GM19438 (cell line): ENCODE measurements around the gene FAM234A.

ENCODE experiments used
- ATAC-seq: cut with Tn5 transposase; IDR thresholded peaks from one replicate; pipeline ENCODE4 v1.9.1; 2021; ENCODE audit warnings: low read depth; ENCODE audit not compliant: unreplicated experiment

Gene FAM234A

GRCh38 chr16:293043-293775 is 58.6 kb downstream of the FAM234A start:
- no peak for ATAC-seq

DNA sequence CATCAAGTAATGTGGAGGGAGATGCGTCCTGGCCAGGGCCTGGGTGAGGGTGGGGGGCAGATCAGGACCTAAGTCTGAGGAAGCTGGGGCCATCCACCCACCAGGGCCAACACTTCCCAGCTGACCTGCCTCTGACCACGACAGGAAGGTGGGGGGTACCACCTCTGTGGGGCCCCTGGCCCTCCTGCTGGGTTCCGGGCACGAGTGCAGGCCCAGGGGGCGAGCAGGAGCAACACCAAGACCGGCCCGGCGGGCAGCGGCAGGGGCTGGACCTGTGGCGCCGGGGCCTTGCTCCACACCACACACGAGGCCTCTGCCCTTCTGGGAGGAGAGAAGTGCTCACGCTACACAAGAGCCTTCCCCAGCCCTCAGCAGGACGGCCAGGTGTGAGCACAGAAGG is 61.7 kb downstream of the FAM234A start:
- no peak for ATAC-seq

GRCh38 chr16:296806-297510 is 62.3 kb downstream of the FAM234A start:
- no peak for ATAC-seq

DNA sequence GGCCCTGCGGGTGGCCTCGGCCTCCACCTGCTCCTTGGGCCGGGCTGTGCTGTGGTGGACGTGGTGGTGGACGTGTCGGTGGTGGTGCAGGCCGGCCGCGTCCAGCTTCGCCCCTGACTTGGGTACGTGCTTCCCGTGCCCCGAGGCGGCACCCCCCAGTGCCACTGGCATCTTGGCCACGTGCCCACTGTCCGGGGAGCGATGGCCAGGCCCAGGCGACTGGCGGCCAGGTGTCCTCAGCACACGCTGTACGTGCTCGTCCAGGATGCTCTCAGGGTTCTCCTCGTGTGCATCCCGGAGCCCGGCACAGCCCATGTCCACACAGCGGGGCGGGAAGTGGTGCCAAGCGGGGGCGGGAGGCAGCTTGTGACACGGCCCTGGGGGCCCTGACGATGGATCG is 63.2 kb downstream of the FAM234A start:
- no peak for ATAC-seq

GRCh38 chr16:301235-301634 is 66.6 kb downstream of the FAM234A start:
- ATAC-seq: no peak

DNA sequence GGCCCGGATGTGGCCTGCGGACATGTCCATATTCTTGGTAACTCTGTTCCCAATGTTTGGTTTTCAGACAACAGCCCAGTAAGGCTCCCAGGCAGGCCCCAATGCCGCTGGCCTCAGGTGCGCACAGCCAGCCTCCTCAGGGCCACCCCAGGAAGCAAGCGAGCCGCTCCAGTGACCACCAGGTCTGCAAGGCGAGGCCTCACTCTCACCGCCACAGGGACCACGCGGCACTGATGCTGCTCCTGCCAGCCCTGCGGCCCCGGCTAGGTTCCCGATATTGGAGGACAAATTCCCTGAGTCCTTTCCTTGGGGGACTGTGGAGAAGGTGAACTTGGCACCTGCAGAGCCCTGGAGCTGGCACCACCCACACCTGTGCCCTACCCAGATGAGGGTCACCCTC is 67.3 kb downstream of the FAM234A start:
- ATAC-seq: no peak

DNA sequence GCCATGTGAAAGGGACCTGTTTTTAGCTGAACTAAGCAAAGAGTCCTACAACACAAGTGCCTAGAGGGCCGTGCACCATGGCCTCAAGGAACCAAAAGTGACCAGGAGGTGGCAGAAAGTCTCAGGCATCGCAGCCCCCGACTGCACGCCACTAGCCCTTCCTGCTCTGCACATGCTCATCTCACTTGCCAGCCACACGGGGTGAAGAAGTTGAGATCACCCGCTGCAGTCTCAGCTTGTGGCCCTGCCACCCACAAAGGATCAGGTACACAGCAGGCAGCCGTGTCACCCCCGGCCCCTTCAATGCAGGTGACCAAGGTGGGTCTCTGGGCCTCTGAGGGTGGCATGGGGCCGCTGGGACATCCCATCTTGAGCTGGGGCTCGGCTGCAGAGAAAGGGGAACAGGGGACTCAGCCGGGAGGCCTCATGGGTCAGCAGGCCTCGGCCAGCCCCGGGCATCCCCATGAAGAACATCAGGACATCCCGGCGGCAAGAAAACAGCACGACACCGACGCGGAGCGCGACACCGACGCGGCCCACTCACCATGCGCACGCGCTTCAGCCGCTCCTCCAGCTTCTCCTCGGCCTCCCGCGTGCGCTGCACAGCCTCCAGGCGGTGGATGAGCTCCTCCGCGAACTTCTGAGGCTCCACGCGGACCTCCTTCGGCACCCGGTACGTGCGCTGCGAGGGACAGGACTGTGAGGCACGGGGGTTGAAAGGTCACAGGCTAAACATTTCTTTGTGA is 69.3 kb downstream of the FAM234A start:
- no peak for ATAC-seq

DNA sequence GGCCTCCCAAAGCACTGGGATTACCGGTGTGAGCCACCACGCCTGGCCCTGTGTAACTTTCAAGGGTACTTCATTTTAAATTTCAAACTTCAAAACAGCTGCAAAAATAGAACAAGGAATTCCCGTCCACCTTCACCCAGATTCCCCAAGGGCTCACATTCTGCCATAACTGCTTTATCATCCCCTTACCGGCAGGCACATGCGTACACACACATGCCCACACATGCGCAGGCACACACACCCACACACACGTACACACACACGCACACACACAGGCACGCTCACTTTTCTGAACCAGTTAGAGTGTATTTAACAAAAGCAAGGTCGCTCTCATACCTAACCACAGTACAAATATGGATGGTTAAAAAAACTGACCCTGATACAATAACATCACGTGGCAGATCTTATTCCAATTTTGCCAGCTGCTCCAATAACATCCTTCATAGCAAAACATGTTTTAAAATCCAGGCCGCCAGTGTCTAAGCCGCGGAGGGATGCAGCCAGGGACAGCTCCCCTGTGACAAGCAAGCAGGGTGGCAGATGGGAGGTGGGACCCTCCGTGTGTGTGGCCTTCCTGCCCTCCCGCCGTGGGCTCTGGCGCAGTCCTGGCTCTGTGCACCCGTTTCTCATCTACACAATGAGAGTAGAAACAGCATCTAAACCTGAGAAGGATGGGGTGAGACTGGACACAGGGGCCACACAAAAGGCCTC is 71.5 kb downstream of the FAM234A start:
- no peak for ATAC-seq

DNA sequence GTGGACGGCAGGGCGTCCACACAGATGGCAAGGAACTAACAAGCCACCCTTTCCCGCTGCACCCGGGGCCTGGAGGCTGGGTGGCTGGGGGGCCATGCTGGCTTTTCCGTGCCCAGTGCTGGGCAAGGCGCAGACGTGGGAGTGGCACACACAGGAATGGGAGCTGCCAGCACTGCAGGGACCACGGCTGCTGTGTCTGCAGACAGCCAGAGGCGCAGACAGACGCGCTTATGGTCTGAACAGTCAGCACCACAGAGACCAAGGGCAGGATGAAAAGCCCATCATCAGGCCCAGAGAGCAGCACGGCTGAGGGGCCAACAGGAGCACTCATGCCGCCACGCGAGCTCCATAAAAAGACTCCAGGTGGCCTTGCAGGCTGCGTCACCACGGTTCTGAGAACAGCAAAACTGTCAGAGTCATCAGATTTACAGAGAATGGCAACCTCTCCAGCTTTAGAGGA is 72.3 kb downstream of the FAM234A start:
- no peak for ATAC-seq

DNA sequence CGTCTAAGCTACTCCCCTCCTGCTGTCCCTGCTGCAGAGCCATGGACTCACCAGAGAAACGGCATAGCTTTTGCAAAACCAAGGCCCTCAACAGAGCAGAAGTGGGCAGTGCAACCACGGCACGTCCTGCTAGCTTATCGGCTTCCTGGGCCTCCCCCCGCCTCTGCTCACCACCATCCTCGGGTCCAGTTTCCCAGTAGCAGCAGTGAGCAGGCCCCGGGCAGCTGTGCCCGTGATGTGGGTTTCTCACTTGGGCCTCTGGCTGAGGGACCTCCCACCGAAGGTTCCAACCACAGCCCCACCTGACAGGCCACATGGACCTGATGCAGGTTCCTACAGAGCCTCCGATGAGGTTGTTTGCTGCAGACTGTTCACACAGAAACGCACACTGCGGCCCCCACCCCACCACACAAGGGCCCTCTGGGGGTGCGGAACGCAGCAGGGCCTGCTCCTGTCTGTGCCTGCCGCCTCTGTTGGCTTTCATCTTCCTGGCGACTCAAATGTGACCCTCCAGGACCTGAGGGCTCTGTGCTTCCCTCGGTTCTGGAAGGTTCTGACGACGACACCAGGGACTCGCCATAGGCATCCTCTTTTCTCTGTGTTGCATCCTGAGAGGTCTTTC is 73.2 kb downstream of the FAM234A start:
- no peak for ATAC-seq

- no peak for ATAC-seq
These were observed 74.9 kb downstream of the FAM234A start for GRCh38 chr16:309476-309875.

GRCh38 chr16:311725-312124 is 77.1 kb downstream of the FAM234A start:
- ATAC-seq: no peak

- ATAC-seq: no peak
These were observed 79.7 kb downstream of the FAM234A start for GRCh38 chr16:314351-314750.

GRCh38 chr16:314795-315299 is 80.2 kb downstream of the FAM234A start:
- no peak for ATAC-seq
